GM23338 (cell line): Measurements from ENCODE around the gene SORCS2. TPM values are rescaled to one million over a fixed set of nuclear protein-coding genes. Genes with fewer than 3 reads are reported as not detected.

Experiments used
- ATAC-seq: fragments of 200-7000 bp; cut with Tn5 transposase; 3 replicates; pipeline ENCODE4 v1.9.1; 2020
- DNase-seq: peaks from one replicate; pipeline ENCODE4 v3.0.0-alpha.2; 2015; ENCODE audit warnings: low spot score
- H2AFZ ChIP-seq: fragments of 200-600 bp; sonication (generic); 2 replicates; pipeline ENCODE4 v1.8.0; 2016; ENCODE audit warnings: antibody characterized with exemption, mild to moderate bottlenecking, moderate library complexity
- H3F3A ChIP-seq: fragments of 200-600 bp; sonication (generic); replicated peaks from 2 replicates; pipeline ENCODE4 v1.8.0; 2017; ENCODE audit warnings: antibody characterized with exemption, mixed run types, low read depth
- H3K27ac ChIP-seq: fragments of 200-600 bp; sonication (generic); 2 replicates; pipeline ENCODE4 v1.6.1; 2016; ENCODE audit warnings: low read depth
- H3K27me3 ChIP-seq: fragments of 200-600 bp; sonication (generic); 2 replicates; pipeline ENCODE4 v1.8.0; 2016; ENCODE audit warnings: mild to moderate bottlenecking, mixed run types, moderate library complexity; ENCODE audit not compliant: insufficient read depth
- H3K36me3 ChIP-seq: fragments of 200-600 bp; sonication (generic); 2 replicates; pipeline ENCODE4 v1.8.0; 2016; ENCODE audit warnings: mild to moderate bottlenecking; ENCODE audit not compliant: insufficient read depth
- H3K4me1 ChIP-seq: fragments of 200-600 bp; sonication (generic); 2 replicates; pipeline ENCODE4 v1.8.0; 2016; ENCODE audit warnings: mild to moderate bottlenecking, moderate library complexity; ENCODE audit not compliant: insufficient read depth
- H3K4me2 ChIP-seq: fragments of 200-600 bp; sonication (generic); 2 replicates; pipeline ENCODE4 v1.7.1; 2017; ENCODE audit warnings: mixed run types
- H3K4me3 ChIP-seq: fragments of 200-600 bp; sonication (generic); 2 replicates; pipeline ENCODE4 v1.6.1; 2016; ENCODE audit warnings: mixed run types
- H3K79me2 ChIP-seq: fragments of 200-600 bp; sonication (generic); replicated peaks from 2 replicates; pipeline ENCODE4 v1.8.0; 2017; ENCODE audit warnings: mild to moderate bottlenecking; ENCODE audit not compliant: insufficient read depth
- H3K9me2 ChIP-seq: fragments of 200-600 bp; sonication (generic); 2 replicates; pipeline ENCODE4 v1.8.0; 2017; ENCODE audit not compliant: insufficient read depth
- H4K20me1 ChIP-seq: fragments of 200-600 bp; sonication (generic); replicated peaks from 2 replicates; pipeline ENCODE4 v1.8.0; 2017; ENCODE audit warnings: mild to moderate bottlenecking; ENCODE audit not compliant: insufficient read depth
- H3K27ac Mint-ChIP-seq: 2 replicates; pipeline ENCODE4 v1.8.0; 2020; ENCODE audit warnings: inconsistent platforms, mild to moderate bottlenecking, moderate library complexity, mixed read lengths
- H3K27me3 Mint-ChIP-seq: 3 replicates; pipeline ENCODE4 v1.8.0; 2022; ENCODE audit warnings: low read depth, mild to moderate bottlenecking, moderate library complexity, mixed read lengths, inconsistent platforms; ENCODE audit not compliant: insufficient read depth, poor library complexity
- H3K36me3 Mint-ChIP-seq: 3 replicates; pipeline ENCODE4 v1.8.0; 2021; ENCODE audit warnings: low read depth, mild to moderate bottlenecking, inconsistent platforms, moderate library complexity, mixed read lengths
- H3K4me1 Mint-ChIP-seq: 3 replicates; pipeline ENCODE4 v1.8.0; 2020; ENCODE audit warnings: mild to moderate bottlenecking, inconsistent platforms, mixed read lengths
- H3K4me3 Mint-ChIP-seq: 3 replicates; pipeline ENCODE4 v1.8.0; 2021; ENCODE audit warnings: moderate library complexity, mild to moderate bottlenecking, inconsistent platforms, mixed read lengths
- H3K9me3 Mint-ChIP-seq: 3 replicates; pipeline ENCODE4 v1.8.0; 2020; ENCODE audit warnings: moderate library complexity, mild to moderate bottlenecking, inconsistent platforms, mixed read lengths
- EZH2 ChIP-seq: fragments of 200-600 bp; sonication (generic); IDR thresholded peaks from one replicate; pipeline ENCODE4 v1.8.0; 2017; ENCODE audit warnings: antibody characterized with exemption, mild to moderate bottlenecking, low read depth; ENCODE audit not compliant: unreplicated experiment
- EZH2phosphoT487 ChIP-seq: fragments of 200-600 bp; sonication (generic); IDR thresholded peaks from one replicate; pipeline ENCODE4 v1.8.1; 2018; ENCODE audit warnings: antibody characterized with exemption; ENCODE audit not compliant: unreplicated experiment
- JUNB ChIP-seq: IDR thresholded peaks from one replicate; pipeline ENCODE4 v1.6.1; 2016; ENCODE audit warnings: antibody characterized with exemption; ENCODE audit not compliant: unreplicated experiment
- POLR2AphosphoS5 ChIP-seq: IDR thresholded peaks from 2 replicates; pipeline ENCODE4 v1.6.1; 2016; ENCODE audit warnings: antibody characterized with exemption, low read depth
- STAT1 ChIP-seq: IDR thresholded peaks from one replicate; pipeline ENCODE4 v1.6.1; 2016; ENCODE audit warnings: antibody characterized with exemption; ENCODE audit not compliant: unreplicated experiment
- polyA plus RNA-seq: library from polyadenylated mRNA; unstranded; fragments of >200 nt; fragmentation: Nextera tagmentation; extraction: Ambion mirVana; gene quantifications from 2 replicates; pipeline ENCODE4 v1.2.1, GENCODE V29; 2016
- total RNA-seq: library from RNA; depleted of rRNA; stranded (reverse); fragments of >200 nt; shearing (Covaris generic); gene quantifications from 2 replicates; pipeline ENCODE4 v1.2.3, GENCODE V29; 2014
- TF ChIP-seq, protein P1 (sequence below), 2 experiments: fragments of 200-600 bp in 1 of 2; sonication (generic) in 1 of 2; conservative IDR thresholded peaks; 2 replicates each; pipeline versions ENCODE4 v1.5.1 to v1.6.1; 2016 to 2017; ENCODE audit warnings: antibody characterized with exemption in 2 of 2, low read depth in 2 of 2, mild to moderate bottlenecking in 2 of 2, moderate library complexity in 1 of 2
- TF ChIP-seq, protein P2 (sequence below): fragments of 250-450 bp; sonication (Bioruptor Pico); IDR thresholded peaks from 2 replicates; pipeline ENCODE4 v1.5.0; 2020; ENCODE audit warnings: mild to moderate bottlenecking, moderate library complexity

The SORCS2 gene
- total and polyA plus RNA-seq, 2 experiments from 2014 or later = 0.47 to 2.4 TPM

DNA sequence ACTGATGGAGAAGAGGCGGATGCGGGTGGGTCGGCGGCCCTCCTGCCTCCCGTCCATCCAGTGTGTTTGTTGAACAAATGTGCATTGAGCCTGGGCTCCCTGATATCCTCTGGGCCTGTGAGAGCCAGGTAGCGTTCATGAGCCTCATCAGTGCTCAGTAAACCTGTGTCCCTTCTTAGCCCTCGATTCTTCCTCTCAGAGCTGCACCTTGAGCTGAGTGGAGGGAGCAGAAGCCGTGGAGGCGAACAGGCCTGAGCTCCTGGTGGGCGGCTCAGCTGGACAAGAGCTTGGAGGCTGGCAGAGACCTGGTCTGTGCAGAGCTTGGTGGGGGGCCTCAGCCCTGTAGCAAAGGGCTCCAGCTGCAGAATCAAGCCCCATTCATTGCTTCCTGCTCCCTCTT is 112.1 kb downstream of the SORCS2 start:
- no peaks in the 10 kb centered on the region for H3K36me3 Mint-ChIP-seq
- H3K9me3 Mint-ChIP-seq = no peaks in the 10 kb centered on the region; the same call in 2 of the 3 replicates
- Histone ChIP-seq H3K27me3 (no peaks in the 10 kb centered on the region), H4K20me1 (no peaks in the 10 kb centered on the region), H3K79me2 (no peaks in the 10 kb centered on the region), H3K4me3 (no peak overlapping the region), H3K36me3 (no peaks in the 10 kb centered on the region), H3K4me1 (no peaks in the 10 kb centered on the region), H3F3A (no peaks in the 10 kb centered on the region), H3K4me2 (no peak overlapping the region), H2AFZ (no peak overlapping the region), H3K27ac (no peak overlapping the region), H3K9me2 (no peaks in the 10 kb centered on the region)
- no peak for TF ChIP-seq EZH2phosphoT487
- TF ChIP-seq, protein P1, sequence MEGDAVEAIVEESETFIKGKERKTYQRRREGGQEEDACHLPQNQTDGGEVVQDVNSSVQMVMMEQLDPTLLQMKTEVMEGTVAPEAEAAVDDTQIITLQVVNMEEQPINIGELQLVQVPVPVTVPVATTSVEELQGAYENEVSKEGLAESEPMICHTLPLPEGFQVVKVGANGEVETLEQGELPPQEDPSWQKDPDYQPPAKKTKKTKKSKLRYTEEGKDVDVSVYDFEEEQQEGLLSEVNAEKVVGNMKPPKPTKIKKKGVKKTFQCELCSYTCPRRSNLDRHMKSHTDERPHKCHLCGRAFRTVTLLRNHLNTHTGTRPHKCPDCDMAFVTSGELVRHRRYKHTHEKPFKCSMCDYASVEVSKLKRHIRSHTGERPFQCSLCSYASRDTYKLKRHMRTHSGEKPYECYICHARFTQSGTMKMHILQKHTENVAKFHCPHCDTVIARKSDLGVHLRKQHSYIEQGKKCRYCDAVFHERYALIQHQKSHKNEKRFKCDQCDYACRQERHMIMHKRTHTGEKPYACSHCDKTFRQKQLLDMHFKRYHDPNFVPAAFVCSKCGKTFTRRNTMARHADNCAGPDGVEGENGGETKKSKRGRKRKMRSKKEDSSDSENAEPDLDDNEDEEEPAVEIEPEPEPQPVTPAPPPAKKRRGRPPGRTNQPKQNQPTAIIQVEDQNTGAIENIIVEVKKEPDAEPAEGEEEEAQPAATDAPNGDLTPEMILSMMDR (conservative IDR thresholded peaks at IDR 0.05; ENCODE audit: low read depth in 2 of 2) = no peak
- no peak for TF ChIP-seq EZH2
- ATAC-seq (no peak), DNase-seq (no peak)
- H3K27ac Mint-ChIP-seq = no peak overlapping the region
- peaks cover 11% of the 10 kb centered on the region for H3K27me3 Mint-ChIP-seq
- H3K4me3 Mint-ChIP-seq = no peak overlapping the region
- peaks cover 5% of the 10 kb centered on the region; the same call in 2 of the 3 replicates for H3K4me1 Mint-ChIP-seq

DNA sequence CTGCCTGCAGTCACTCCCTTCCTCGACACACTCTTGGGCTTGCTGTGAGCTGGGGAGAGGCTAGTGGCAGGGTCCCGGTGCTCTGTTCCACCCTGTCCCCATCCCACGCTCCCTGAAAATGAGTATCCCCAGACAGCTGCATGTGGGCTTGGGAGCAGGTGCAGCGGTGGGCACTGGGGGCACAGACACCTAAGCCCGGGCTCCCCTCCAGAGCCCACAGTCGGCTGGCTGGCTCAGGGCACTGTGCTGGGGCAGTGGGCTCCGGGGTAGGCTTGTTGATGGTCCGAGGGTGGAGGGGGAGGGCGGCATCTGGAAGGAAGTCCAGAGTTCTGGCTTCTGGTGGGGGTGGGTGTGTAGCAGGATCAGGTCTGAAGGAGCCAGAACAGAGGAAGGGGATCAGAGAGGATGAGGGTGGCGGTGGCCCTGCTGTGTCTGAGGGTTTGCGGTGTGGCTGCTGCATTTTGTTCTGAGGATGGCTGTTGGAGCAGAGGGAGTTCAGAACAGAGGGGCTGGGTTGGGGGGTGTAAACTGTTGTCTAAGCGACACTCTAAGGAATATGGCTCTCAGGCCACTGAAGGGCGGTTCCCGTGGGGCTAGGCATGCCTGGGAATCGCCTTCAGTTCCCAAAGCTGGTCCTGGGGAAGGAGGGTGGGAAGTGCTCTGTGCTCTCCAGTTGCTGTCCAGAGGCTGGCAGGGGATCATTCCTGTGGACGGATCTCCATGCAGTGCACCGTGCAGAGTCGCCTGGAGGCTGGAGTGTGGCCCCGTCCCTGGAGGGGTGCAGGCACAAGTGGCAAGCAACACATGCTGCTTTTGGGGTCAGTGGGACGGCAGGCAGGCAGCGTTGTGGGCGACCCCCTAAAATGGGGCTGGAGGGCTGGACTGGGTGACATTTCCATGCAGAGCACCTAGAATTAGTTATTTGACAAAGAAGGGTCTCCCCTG is 114.0 kb downstream of the SORCS2 start:
- Mint-ChIP-seq H3K4me1 (peaks cover 16% of the 10 kb centered on the region), H3K9me3 (no peaks in the 10 kb centered on the region; the same call in 2 of the 3 replicates), H3K27ac (no peak overlapping the region; the same call in 1 of the 2 replicates), H3K36me3 (no peaks in the 10 kb centered on the region), H3K27me3 (peaks cover 13% of the 10 kb centered on the region), H3K4me3 (no peak overlapping the region)
- Histone ChIP-seq H3F3A (no peaks in the 10 kb centered on the region), H3K4me1 (peaks cover 7% of the 10 kb centered on the region), H3K4me3 (no peak overlapping the region), H2AFZ (no peak overlapping the region), H3K4me2 (no peak overlapping the region), H3K27me3 (no peaks in the 10 kb centered on the region), H3K27ac (no peak overlapping the region), H3K36me3 (no peaks in the 10 kb centered on the region), H3K79me2 (no peaks in the 10 kb centered on the region), H4K20me1 (no peaks in the 10 kb centered on the region), H3K9me2 (no peaks in the 10 kb centered on the region)
- DNase-seq (no peak), ATAC-seq (no peak)
- TF ChIP-seq POLR2AphosphoS5 (no peak), EZH2 (no peak), JUNB (no peak)

DNA sequence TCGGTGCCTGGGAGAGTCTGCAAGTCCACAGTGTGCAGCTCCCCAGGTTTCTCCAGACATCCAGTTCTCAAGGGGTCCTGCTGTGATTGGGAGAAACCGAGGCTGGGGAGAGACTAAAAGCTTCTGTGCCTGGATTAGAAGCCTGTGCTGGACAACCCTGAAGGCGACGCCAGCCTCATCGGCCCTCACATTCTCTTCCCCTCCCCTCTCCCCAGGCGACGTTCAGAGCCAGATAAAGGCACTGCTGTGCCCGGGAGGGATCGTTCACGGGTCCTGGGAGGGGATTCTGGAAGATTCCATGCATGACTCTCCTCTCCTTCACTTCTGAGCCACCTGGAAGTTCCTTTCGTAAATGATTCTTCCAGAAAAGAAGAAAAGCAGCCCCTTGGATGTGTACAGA is 114.6 kb downstream of the SORCS2 start:
- DNase-seq (no peak), ATAC-seq (no peak)
- no peak overlapping the region for H3K4me3 Mint-ChIP-seq
- H3K9me3 Mint-ChIP-seq = no peaks in the 10 kb centered on the region; the same call in 2 of the 3 replicates
- Histone ChIP-seq H3K27ac (no peak overlapping the region), H3K27me3 (no peaks in the 10 kb centered on the region), H3K4me3 (no peak overlapping the region), H4K20me1 (no peaks in the 10 kb centered on the region), H3K79me2 (no peaks in the 10 kb centered on the region), H3K9me2 (no peaks in the 10 kb centered on the region), H3K4me1 (peaks cover 12% of the 10 kb centered on the region), H3K36me3 (no peaks in the 10 kb centered on the region), H3F3A (no peaks in the 10 kb centered on the region), H2AFZ (no peak overlapping the region), H3K4me2 (no peak overlapping the region)
- peaks cover 13% of the 10 kb centered on the region for H3K27me3 Mint-ChIP-seq
- no peak overlapping the region for H3K27ac Mint-ChIP-seq
- H3K36me3 Mint-ChIP-seq = no peaks in the 10 kb centered on the region
- H3K4me1 Mint-ChIP-seq = peaks cover 18% of the 10 kb centered on the region
- TF ChIP-seq EZH2phosphoT487 (no peak), STAT1 (no peak)
- TF ChIP-seq, protein P2, sequence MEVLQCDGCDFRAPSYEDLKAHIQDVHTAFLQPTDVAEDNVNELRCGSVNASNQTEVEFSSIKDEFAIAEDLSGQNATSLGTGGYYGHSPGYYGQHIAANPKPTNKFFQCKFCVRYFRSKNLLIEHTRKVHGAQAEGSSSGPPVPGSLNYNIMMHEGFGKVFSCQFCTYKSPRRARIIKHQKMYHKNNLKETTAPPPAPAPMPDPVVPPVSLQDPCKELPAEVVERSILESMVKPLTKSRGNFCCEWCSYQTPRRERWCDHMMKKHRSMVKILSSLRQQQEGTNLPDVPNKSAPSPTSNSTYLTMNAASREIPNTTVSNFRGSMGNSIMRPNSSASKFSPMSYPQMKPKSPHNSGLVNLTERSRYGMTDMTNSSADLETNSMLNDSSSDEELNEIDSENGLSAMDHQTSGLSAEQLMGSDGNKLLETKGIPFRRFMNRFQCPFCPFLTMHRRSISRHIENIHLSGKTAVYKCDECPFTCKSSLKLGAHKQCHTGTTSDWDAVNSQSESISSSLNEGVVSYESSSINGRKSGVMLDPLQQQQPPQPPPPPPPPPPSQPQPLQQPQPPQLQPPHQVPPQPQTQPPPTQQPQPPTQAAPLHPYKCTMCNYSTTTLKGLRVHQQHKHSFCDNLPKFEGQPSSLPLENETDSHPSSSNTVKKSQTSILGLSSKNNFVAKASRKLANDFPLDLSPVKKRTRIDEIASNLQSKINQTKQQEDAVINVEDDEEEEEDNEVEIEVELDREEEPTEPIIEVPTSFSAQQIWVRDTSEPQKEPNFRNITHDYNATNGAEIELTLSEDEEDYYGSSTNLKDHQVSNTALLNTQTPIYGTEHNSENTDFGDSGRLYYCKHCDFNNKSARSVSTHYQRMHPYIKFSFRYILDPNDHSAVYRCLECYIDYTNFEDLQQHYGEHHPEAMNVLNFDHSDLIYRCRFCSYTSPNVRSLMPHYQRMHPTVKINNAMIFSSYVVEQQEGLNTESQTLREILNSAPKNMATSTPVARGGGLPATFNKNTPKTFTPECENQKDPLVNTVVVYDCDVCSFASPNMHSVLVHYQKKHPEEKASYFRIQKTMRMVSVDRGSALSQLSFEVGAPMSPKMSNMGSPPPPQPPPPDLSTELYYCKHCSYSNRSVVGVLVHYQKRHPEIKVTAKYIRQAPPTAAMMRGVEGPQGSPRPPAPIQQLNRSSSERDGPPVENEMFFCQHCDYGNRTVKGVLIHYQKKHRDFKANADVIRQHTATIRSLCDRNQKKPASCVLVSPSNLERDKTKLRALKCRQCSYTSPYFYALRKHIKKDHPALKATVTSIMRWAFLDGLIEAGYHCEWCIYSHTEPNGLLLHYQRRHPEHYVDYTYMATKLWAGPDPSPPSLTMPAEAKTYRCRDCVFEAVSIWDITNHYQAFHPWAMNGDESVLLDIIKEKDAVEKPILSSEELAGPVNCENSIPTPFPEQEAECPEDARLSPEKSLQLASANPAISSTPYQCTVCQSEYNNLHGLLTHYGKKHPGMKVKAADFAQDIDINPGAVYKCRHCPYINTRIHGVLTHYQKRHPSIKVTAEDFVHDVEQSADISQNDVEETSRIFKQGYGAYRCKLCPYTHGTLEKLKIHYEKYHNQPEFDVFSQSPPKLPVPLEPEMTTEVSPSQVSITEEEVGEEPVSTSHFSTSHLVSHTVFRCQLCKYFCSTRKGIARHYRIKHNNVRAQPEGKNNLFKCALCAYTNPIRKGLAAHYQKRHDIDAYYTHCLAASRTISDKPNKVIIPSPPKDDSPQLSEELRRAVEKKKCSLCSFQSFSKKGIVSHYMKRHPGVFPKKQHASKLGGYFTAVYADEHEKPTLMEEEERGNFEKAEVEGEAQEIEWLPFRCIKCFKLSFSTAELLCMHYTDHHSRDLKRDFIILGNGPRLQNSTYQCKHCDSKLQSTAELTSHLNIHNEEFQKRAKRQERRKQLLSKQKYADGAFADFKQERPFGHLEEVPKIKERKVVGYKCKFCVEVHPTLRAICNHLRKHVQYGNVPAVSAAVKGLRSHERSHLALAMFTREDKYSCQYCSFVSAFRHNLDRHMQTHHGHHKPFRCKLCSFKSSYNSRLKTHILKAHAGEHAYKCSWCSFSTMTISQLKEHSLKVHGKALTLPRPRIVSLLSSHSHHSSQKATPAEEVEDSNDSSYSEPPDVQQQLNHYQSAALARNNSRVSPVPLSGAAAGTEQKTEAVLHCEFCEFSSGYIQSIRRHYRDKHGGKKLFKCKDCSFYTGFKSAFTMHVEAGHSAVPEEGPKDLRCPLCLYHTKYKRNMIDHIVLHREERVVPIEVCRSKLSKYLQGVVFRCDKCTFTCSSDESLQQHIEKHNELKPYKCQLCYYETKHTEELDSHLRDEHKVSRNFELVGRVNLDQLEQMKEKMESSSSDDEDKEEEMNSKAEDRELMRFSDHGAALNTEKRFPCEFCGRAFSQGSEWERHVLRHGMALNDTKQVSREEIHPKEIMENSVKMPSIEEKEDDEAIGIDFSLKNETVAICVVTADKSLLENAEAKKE (CRISPR knock-in tag) = no peak
